ENCODE results near the gene PTP4A2. TPM values are rescaled to one million over a fixed set of nuclear protein-coding genes. Genes with fewer than 3 reads are reported as not detected.

The PTP4A2 gene
- total and polyA plus RNA-seq, 2 of the 8 experiments (the other 6 are each of a cell fraction or from before 2014, with no cell fraction given) = 87.4 to 214 TPM

DNA sequence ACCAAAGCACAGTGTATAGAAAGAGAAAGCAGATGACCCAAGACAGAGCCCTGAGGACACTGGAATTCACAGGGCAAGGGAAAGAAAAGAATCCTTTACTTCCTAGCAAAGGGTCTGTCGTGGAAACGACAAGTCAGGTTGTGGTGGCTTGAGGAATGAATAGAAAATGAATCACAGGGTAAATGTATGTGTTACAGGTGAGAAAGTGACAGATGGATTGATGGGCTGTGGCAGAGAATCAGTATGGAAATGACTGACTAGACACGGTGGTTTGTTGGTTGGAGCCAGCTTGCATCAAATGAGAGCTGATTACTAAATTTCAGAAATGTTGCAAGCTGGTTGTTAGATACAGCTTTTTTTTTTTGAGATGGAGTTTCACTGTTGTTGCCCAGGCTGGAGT lies 46.9 kb downstream of the PTP4A2 start:
- Histone ChIP-seq H3K4ac (replicated peaks; ENCODE audit: insufficient read length, low read depth, low read length) (no peak overlapping the region), H3K27me3 (replicated peaks in 1 of 4; ENCODE audit: control insufficient read depth in 3 of 4, extremely low read depth in 1 of 4, insufficient read depth in 3 of 4, low read length in 3 of 4) (no peaks in the 10 kb centered on the region), H4K20me1 (replicated peaks in 1 of 2; ENCODE audit: control insufficient read depth in 1 of 2, insufficient read depth in 2 of 2, low read length in 2 of 2) (no peaks in the 10 kb centered on the region), H3K23me2 (ENCODE audit: low read depth, low read length) (no peaks in the 10 kb centered on the region; the same call in 1 of the 2 replicates), H4K5ac (ENCODE audit: insufficient read length, low read depth, low read length) (no peak overlapping the region), H3K79me2 (ENCODE audit: control insufficient read depth in 1 of 2, insufficient read depth in 2 of 2, low read length in 2 of 2) (no peaks in the 10 kb centered on the region), H3K23ac (ENCODE audit: insufficient read length) (no peak overlapping the region), H4K91ac (replicated peaks; ENCODE audit: insufficient read length, low read length) (no peak overlapping the region), H3K27ac (ENCODE audit: low read depth, low read length) (no peak overlapping the region), H3K56ac (replicated peaks; ENCODE audit: insufficient read length, low read depth, low read length) (no peak overlapping the region), H3K18ac (ENCODE audit: extremely low read depth, low read length) (no peak overlapping the region), H2BK120ac (replicated peaks; ENCODE audit: low read depth, low read length) (no peak overlapping the region), H2AFZ (ENCODE audit: low read length) (no peak overlapping the region), H3K4me3 (ENCODE audit: extremely low read depth in 1 of 4, insufficient read depth in 2 of 4, low read depth in 3 of 4, low read length in 4 of 4) (no peak overlapping the region), H2BK20ac (ENCODE audit: low read length) (no peak overlapping the region), H3K9ac (replicated peaks in 1 of 4; ENCODE audit: extremely low read depth in 1 of 4, low read depth in 3 of 4, low read length in 3 of 4) (no peak overlapping the region), H2BK15ac (ENCODE audit: low read length) (no peak overlapping the region), H3K9me3 (ENCODE audit: insufficient read depth in 2 of 2, low read depth in 1 of 2, low read length in 1 of 2) (no peaks in the 10 kb centered on the region), H2BK5ac (ENCODE audit: low read depth, low read length) (no peak overlapping the region), H3K4me2 (ENCODE audit: insufficient read depth in 1 of 2, low read depth in 2 of 2, low read length in 2 of 2) (no peak overlapping the region), H2AK5ac (ENCODE audit: low read depth, low read length) (no peak overlapping the region), H2BK12ac (ENCODE audit: low read depth, low read length) (no peak overlapping the region), H4K8ac (ENCODE audit: extremely low read depth, insufficient read depth, low read length) (no peak overlapping the region), H3K36me3 (ENCODE audit: control insufficient read depth in 2 of 4, insufficient read depth in 4 of 4, low read length in 3 of 4) (no peaks in the 10 kb centered on the region), H3K79me1 (ENCODE audit: low read depth, low read length) (no peaks in the 10 kb centered on the region), H3K4me1 (replicated peaks in 1 of 4; ENCODE audit: control insufficient read depth in 3 of 4, insufficient read depth in 4 of 4, low read length in 3 of 4) (peaks cover 0 to 3% (median 0%) of the 10 kb centered on the region in 4 experiments; a peak in 1 of 7 replicates), H3K14ac (ENCODE audit: insufficient read length) (no peak overlapping the region)
- DNase-seq (ENCODE audit: low read depth in 1 of 2, low spot score in 2 of 2) (no peak), FAIRE-seq (no peak)
- POLR2A ChIA-PET (ENCODE audit: partially characterized antibody) = interaction anchor here (0.6 kb wide), 1 partner anchor 247 kb away, joined by 3 read pairs; no protein-coding TSS in a partner anchor
- WGBS, 2 experiments (ENCODE audit: extremely low coverage in 1 of 2, insufficient coverage in 1 of 2, insufficient read length in 1 of 2, insufficient replicate concordance in 2 of 2, low coverage in 1 of 2, low lambda C conversion rate in 2 of 2, missing lambda C conversion rate in 1 of 2) = 90% methylated on average over 3 of the region's 3 CpGs; no CpG with 5 or more reads in 1 of the 2 experiments
- CTCF ChIA-PET (ENCODE audit: partially characterized antibody) = no interaction called here
- no peak for TF ChIP-seq RAD21 (IDR thresholded peaks at IDR 0.05 in 1 of 2, conservative IDR thresholded peaks at IDR 0.05 in 1 of 2; ENCODE audit: low read depth in 2 of 2, low read length in 2 of 2)
- no peak for TF ChIP-seq TCF12 (IDR thresholded peaks at IDR 0.05; ENCODE audit: low read depth, low read length)
- TF ChIP-seq BRCA1 (IDR thresholded peaks at IDR 0.05; ENCODE audit: low read depth, low read length) = no peak
- no peak for TF ChIP-seq YY1 (IDR thresholded peaks at IDR 0.05; ENCODE audit: low read depth, low read length)
- TF ChIP-seq TBP (IDR thresholded peaks at IDR 0.05; ENCODE audit: low read depth, low read length) = no peak
- TF ChIP-seq, protein P1, sequence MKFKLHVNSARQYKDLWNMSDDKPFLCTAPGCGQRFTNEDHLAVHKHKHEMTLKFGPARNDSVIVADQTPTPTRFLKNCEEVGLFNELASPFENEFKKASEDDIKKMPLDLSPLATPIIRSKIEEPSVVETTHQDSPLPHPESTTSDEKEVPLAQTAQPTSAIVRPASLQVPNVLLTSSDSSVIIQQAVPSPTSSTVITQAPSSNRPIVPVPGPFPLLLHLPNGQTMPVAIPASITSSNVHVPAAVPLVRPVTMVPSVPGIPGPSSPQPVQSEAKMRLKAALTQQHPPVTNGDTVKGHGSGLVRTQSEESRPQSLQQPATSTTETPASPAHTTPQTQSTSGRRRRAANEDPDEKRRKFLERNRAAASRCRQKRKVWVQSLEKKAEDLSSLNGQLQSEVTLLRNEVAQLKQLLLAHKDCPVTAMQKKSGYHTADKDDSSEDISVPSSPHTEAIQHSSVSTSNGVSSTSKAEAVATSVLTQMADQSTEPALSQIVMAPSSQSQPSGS (IDR thresholded peaks at IDR 0.05; ENCODE audit: low read length) = no peak
- TF ChIP-seq RBBP5 (IDR thresholded peaks at IDR 0.05; ENCODE audit: borderline replicate concordance, low read depth, low read length) = no peak
- no peak for TF ChIP-seq EP300 (IDR thresholded peaks at IDR 0.05; ENCODE audit: borderline replicate concordance in 1 of 2, low read depth in 2 of 2, low read length in 2 of 2)
- TF ChIP-seq SIX5 (IDR thresholded peaks at IDR 0.05; ENCODE audit: low read depth, low read length) = no peak
- TF ChIP-seq BACH1 (IDR thresholded peaks at IDR 0.05; ENCODE audit: low read length) = no peak
- TF ChIP-seq SIRT6 (IDR thresholded peaks at IDR 0.05; ENCODE audit: low read length) = no peak
- TF ChIP-seq GTF2F1 (IDR thresholded peaks at IDR 0.05; ENCODE audit: borderline replicate concordance, low read depth, low read length) = no peak
- TF ChIP-seq EGR1 (IDR thresholded peaks at IDR 0.05; ENCODE audit: borderline replicate concordance, low read depth, low read length) = no peak
